NCI-H2029 (cell line): Measurements from ENCODE around the gene MYO1C.
"Not testable (repeated sequence)": the region's sequence is repeated elsewhere in the genome, so short reads cannot be mapped to it uniquely, and the experiment has no call there.

Source experiments
- DNase-seq: peaks from one replicate; lab custom pipeline; 2025; lab: John Stamatoyannopoulos, UW

The MYO1C gene

GRCh38 chr17:1509290-1509881 is 16.9 kb upstream of the MYO1C start:
- no peak for DNase-seq

- not testable (repeated sequence) for DNase-seq
Observed at GRCh38 chr17:1508709-1509108, 16.2 kb upstream of the MYO1C start.

GRCh38 chr17:1506649-1507267 is 14.3 kb upstream of the MYO1C start:
- DNase-seq, result no peak

- DNase-seq, result no peak
Observed at GRCh38 chr17:1505586-1505985, 13.1 kb upstream of the MYO1C start.

GRCh38 chr17:1504866-1505265 is 12.4 kb upstream of the MYO1C start:
- no peak for DNase-seq

GRCh38 chr17:1503699-1504098 is 11.2 kb upstream of the MYO1C start:
- DNase-seq, result no peak

- no peak for DNase-seq
Observed at GRCh38 chr17:1498869-1499268, 6.4 kb upstream of the MYO1C start.

GRCh38 chr17:1498233-1498632 is 5.7 kb upstream of the MYO1C start:
- DNase-seq, result no peak

- no peak for DNase-seq
Observed at GRCh38 chr17:1497831-1498230, 5.3 kb upstream of the MYO1C start.

GRCh38 chr17:1496869-1497268 is 4.4 kb upstream of the MYO1C start:
- DNase-seq, result no peak

GRCh38 chr17:1495265-1495989 is 2.9 kb upstream of the MYO1C start:
- no peak for DNase-seq

- DNase-seq, result no peak
Observed at GRCh38 chr17:1494736-1495253, 2.3 kb upstream of the MYO1C start.

GRCh38 chr17:1494203-1494602 is 1.7 kb upstream of the MYO1C start:
- no peak for DNase-seq

- DNase-seq, result no peak
Observed at GRCh38 chr17:1493291-1493980, 950 bp upstream of the MYO1C start.

- DNase-seq, result no peak
Observed at GRCh38 chr17:1491443-1492248, 840 bp downstream of the MYO1C start.

GRCh38 chr17:1490643-1491442 is 1.6 kb downstream of the MYO1C start:
- no peak for DNase-seq

GRCh38 chr17:1488826-1489270 is 3.6 kb downstream of the MYO1C start:
- DNase-seq, result no peak

- DNase-seq, result no peak
Observed at GRCh38 chr17:1487939-1488825, 4.3 kb downstream of the MYO1C start.

- peak; percentile 42 for DNase-seq
Observed at GRCh38 chr17:1486802-1487695, 5.4 kb downstream of the MYO1C start.
